Transverse colon (tissue), 4 donors: ENCODE results near the gene IP6K1.

Experiments used
- CTCF ChIP-seq, 5 experiments: fragments of 200-600 bp in 3 of 5; fragments of 450-650 bp in 2 of 5; sonication (generic) in 3 of 5; IDR thresholded peaks; 1 replicate in 2 of 5; 2 replicates in 3 of 5; pipeline ENCODE4 v1.5.1; 2016 to 2017; ENCODE audit warnings: antibody characterized with exemption in 5 of 5, inconsistent platforms in 3 of 5, mild to moderate bottlenecking in 2 of 5, moderate library complexity in 1 of 5
- EP300 ChIP-seq: sonication (generic); formaldehyde crosslinking; IDR thresholded peaks from one replicate; pipeline ENCODE4 v1.6.1; 2017; ENCODE audit warnings: antibody characterized with exemption, low read depth
- POLR2A ChIP-seq: fragments of 450-650 bp; IDR thresholded peaks from one replicate; pipeline ENCODE4 v1.6.1; 2016; ENCODE audit warnings: antibody characterized with exemption, mild to moderate bottlenecking, moderate library complexity
- POLR2AphosphoS5 ChIP-seq, 3 donors: sonication (generic); formaldehyde crosslinking; IDR thresholded peaks; one replicate each; pipeline ENCODE4 v1.6.1; 2016; ENCODE audit warnings: antibody characterized with exemption in 3 of 3

GRCh38 chr3:49807431-49808114 lies 21.2 kb upstream of the IP6K1 start:
- no peak for TF ChIP-seq EP300
- TF ChIP-seq CTCF (IDR thresholded peaks at IDR 0.05), result no peak
- no peak for TF ChIP-seq POLR2AphosphoS5 (IDR thresholded peaks at IDR 0.05)
- no peak for TF ChIP-seq POLR2A
